ENCODE measurements around the gene PCBD2. TPM values are rescaled to one million over a fixed set of nuclear protein-coding genes. Genes with fewer than 3 reads are reported as not detected.

PCBD2 gene
- 4.9 and 6.4 TPM in 2 replicates for total RNA-seq

GRCh38 chr5:134904610-134905245 lies at the start of gene PCBD2:
TSS of gene PCBD2 (plus strand) at chr5:134905131. CDS start at chr5:134905140, 9 bp downstream.

DNA sequence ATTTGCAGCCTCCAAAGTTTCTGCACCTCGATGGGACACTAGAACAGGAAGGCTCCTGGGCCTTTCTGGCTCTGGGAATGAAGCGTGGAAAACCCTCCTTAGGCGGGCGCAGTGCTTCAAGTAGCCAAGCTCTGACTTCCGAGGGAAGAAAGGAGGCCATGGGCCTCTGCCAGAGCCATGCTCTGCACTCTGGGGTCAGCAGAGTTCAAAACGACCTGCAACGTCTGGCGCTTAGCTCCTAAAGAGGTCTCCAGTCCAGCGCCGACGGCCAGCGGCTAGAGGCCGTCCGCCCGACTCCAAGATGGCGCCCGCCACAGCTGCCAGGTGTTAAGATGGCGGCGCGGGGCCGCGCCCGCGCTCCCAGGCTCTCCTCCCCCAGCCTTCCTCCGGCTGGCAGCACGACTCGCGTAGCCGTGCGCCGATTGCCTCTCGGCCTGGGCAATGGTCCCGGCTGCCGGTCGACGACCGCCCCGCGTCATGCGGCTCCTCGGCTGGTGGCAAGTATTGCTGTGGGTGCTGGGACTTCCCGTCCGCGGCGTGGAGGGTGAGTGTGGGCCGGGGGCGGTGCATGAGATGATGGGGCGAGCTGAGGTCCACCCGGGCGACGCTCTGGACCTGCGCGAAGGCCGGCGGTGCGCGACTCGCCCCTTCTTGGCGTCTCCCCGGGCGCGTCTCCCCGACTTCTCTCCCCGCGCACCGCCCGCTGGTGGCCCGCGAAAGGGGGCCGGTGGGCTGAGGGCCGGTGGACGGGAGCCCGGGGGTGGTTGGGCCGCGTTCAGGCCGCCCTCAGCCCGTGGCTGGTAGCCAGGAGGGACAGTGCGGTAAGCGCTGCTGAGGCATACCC lies 30.7 kb upstream of the PCBD2 start, which contains the start of gene TXNDC15:
Gene TXNDC15 (plus strand): TSS at position 385 of the 844 bp plus-strand sequence. CDS start 57 bp downstream, at position 442.

DNA sequence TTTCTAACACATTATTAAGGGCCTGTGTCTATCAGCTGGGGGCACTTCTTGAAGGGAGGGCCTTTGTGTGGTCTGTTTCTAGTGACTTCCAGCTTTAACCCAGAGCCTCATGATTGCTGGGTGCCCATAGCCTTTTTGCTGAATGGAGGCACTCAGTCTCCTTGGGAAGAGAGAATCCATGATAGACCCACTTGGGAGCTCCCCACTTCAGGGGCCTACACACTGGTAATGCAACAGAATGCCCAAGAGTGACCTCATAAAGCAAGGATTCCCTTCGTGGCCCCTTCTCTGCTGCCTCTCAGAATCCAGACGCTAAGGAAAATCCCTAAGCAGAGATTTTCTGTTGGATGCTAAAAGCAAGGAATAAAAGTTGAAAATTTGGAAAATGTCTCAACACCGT lies 62.7 kb downstream of the PCBD2 start, which contains the start of gene CATSPER3:
Gene CATSPER3 (plus strand): TSS at position 301 of the 400 bp plus-strand sequence. CDS start 85 bp downstream, at position 386.

Small RNA genes within 50 kb of the gene (small RNA-seq; reads per million reads assigned to genes)
- gene MIR4461 = not detected
- gene MTND3P25 = 3.7 reads per million, percentile 90 among the genes with 10 or more reads in this experiment
- gene MTND4LP30 = 0.08 reads per million

Other genes with a start within 250 kb of the PCBD2 start
- 30.9 and 37.6 TPM in 2 replicates for gene CAMLG, start 166.6 kb upstream of the PCBD2 start, total RNA-seq
- gene DDX46, start 146.4 kb upstream of the PCBD2 start, total RNA-seq = 29.1 and 31.3 TPM in 2 replicates
- 74.5 and 82.0 TPM in 2 replicates for gene C5orf24, start 59.2 kb upstream of the PCBD2 start, total RNA-seq
- gene TXNDC15, start 30.8 kb upstream of the PCBD2 start, total RNA-seq = 58.5 and 70.6 TPM in 2 replicates
- under 0.01 TPM in 1 of 2 replicates, not detected in the other for gene CATSPER3, start 62.8 kb downstream of the PCBD2 start, total RNA-seq
- gene PITX1, start 129.1 kb downstream of the PCBD2 start, total RNA-seq = 0.10 TPM in 1 of 2 replicates, not detected in the other

Measured in vein endothelial cell (primary cell).